ENCODE results near the gene ADGRG7.

The ADGRG7 gene

DNA sequence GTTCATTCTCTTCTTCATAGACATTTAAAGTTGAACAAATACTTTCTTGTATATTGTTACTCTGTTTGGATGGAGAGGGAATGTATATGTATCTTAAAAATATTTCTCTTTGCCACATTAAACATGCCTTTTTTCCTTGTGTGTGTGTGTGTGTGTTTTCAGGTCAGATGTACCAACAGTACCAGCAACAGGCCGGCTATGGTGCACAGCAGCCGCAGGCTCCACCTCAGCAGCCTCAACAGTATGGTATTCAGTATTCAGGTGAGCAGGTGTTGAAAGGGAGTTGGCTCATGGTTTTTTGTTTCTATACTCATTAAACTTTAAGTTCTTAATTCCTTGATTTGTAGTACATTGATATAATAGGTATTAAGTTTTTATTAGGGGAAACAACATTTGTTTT lies 135.3 kb downstream of the ADGRG7 start:
- DNase-seq (ENCODE audit: low read depth): no peak

All from fibroblast of gingiva (primary cell).